Measurements from ENCODE around the gene GDF11.

- TF ChIP-seq CTCF (IDR thresholded peaks at IDR 0.05) (no peak), POLR2A (IDR thresholded peaks at IDR 0.05; ENCODE audit: low read length) (no peak), CHD4 (IDR thresholded peaks at IDR 0.05; ENCODE audit: borderline replicate concordance) (no peak)
Measured at GRCh38 chr12:55722948-55723347, 20.0 kb upstream of the GDF11 start.
